H1 (cell line): ENCODE measurements around the gene NAMPT. TPM values are rescaled to one million over a fixed set of nuclear protein-coding genes. Genes with fewer than 3 reads are reported as not detected.

Experiments
- CHD7 ChIP-seq: fragments of 300-600 bp; sonication (generic); IDR thresholded peaks from 2 replicates; pipeline ENCODE4 v1.7.1; 2012; ENCODE audit warnings: low read length, moderate library complexity, mild to moderate bottlenecking, inconsistent platforms; ENCODE audit not compliant: insufficient replicate concordance
- SUZ12 ChIP-seq: fragments of 200-600 bp; sonication (generic); IDR thresholded peaks from 2 replicates; pipeline ENCODE4 v1.6.1; 2012; ENCODE audit warnings: mild to moderate bottlenecking, inconsistent platforms, low read length, moderate library complexity, mixed read lengths
- polyA plus RNA-seq, 7 experiments: library from polyadenylated mRNA; depleted of rRNA in 3 of 7; stranded (reverse) in 5 of 7; unstranded in 2 of 7; fragments of >200 nt in 5 of 7; fragments of 200-250 nt in 2 of 7; gene quantifications; 1 replicate in 5 of 7; 2 replicates in 1 of 7; 4 replicates in 1 of 7; pipeline versions ENCODE4 v1.2.1 to v1.2.3, GENCODE V29; 2011 to 2013; ENCODE audit warnings: missing spikeins in 2 of 7, mixed read lengths in 2 of 7
- total RNA-seq: library from RNA; stranded (reverse); fragmentation: NEBNext Ultra II Directional; extraction: Animal tissue kit (Norgen Biotek cat#: 25700); gene quantifications from 2 replicates; pipeline ENCODE4 v1.2.1, GENCODE V29; 2021

Gene NAMPT
- total and polyA plus RNA-seq, 2 of the 8 experiments (the other 6 are each of a cell fraction or from before 2014, with no cell fraction given), result 15.4 to 95.9 TPM

DNA sequence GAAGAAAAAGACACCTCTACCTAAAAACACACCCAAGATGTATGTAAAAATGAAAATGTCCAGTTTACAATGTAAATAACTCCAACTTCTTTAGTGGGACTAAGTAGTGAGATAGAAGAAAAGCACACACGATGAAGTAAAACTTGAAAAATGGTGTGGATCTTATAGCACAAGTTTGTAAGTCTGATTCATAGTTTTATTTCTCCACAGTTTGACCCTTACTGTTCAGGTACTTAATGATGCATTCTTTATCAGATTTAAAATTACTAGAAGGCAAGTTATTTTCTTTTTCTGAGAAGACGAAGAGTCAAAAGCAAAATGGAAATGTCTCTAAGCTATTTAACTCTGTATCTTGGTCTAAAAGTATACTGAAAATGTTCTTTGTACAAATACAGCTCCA, 6.1 kb downstream of the NAMPT start (continued):
- TF ChIP-seq CHD7 (no peak), SUZ12 (no peak)
